GM12878 (cell line): Measurements from ENCODE around the gene SMAD9. TPM values are rescaled to one million over a fixed set of nuclear protein-coding genes. Genes with fewer than 3 reads are reported as not detected.

ENCODE experiments used
- ATAC-seq: fragments of 200-7000 bp; cut with Tn5 transposase; 3 replicates; pipeline ENCODE4 v1.9.1; 2020; ENCODE audit warnings: mild to moderate bottlenecking, moderate library complexity
- BruUV-seq: library from RNA; stranded (reverse); fragments of 400-500 nt; replicated peaks from 2 replicates; lab custom pipeline; 2021; lab: Mats Ljungman, UMichigan
- CTCF ChIA-PET: fragments of 300-600 bp; sonication (Branson Sonifier 250); formaldehyde crosslinking; extraction: SDS; loops from one replicate; lab custom pipeline; 2021; ENCODE audit warnings: inconsistent platforms; lab: Yijun Ruan, JAX
- POLR2A ChIA-PET: fragments of 350-600 bp; formaldehyde crosslinking; extraction: SDS; loops from one replicate; lab custom pipeline; 2021; ENCODE audit warnings: inconsistent platforms; lab: Charles Lee
- RAD21 ChIA-PET: fragments of 300-600 bp; sonication (Branson Sonifier 250); formaldehyde crosslinking; loops from one replicate; lab custom pipeline; 2023; ENCODE audit warnings: antibody characterized with exemption; ENCODE audit not compliant: unreplicated experiment; lab: Charles Lee
- SMC1A ChIA-PET: fragments of 300-600 bp; sonication (Branson Sonifier 250); formaldehyde crosslinking; loops from one replicate; lab custom pipeline; 2023; ENCODE audit not compliant: unreplicated experiment, uncharacterized antibody; lab: Charles Lee
- DNase-seq: peaks from one replicate; pipeline ENCODE4 v3.0.0-alpha.2; 2011; ENCODE audit warnings: low read depth, low spot score
- FAIRE-seq: peaks from 3 replicates; lab custom pipeline; 2011; peaks lifted over from hg19 to GRCh38; lab: Jason Lieb, UNC
- H2AFZ ChIP-seq: 2 replicates; pipeline ENCODE4 v1.6.0; 2011; ENCODE audit warnings: low read depth, low read length, control low read depth; ENCODE audit not compliant: control insufficient read depth
- H3K27ac ChIP-seq: 2 replicates; pipeline ENCODE4 v1.5.1; 2011; ENCODE audit warnings: control low read depth; ENCODE audit not compliant: control insufficient read depth, insufficient read depth
- H3K27me3 ChIP-seq, 2 experiments: replicated peaks in 1 of 2; 2 replicates each; pipeline versions ENCODE4 v1.6.0 to v1.6.1; 2011; ENCODE audit warnings: low read length in 1 of 2; ENCODE audit not compliant: control insufficient read depth in 2 of 2, insufficient read depth in 2 of 2
- H3K36me3 ChIP-seq, 2 experiments: 2 replicates each; pipeline ENCODE4 v1.5.1; 2011; ENCODE audit warnings: low read length in 1 of 2; ENCODE audit not compliant: control insufficient read depth in 2 of 2, insufficient read depth in 2 of 2
- H3K4me1 ChIP-seq: 2 replicates; pipeline ENCODE4 v1.6.1; 2011; ENCODE audit warnings: mild to moderate bottlenecking, low read length, moderate library complexity, mixed read lengths; ENCODE audit not compliant: control insufficient read depth, insufficient read depth
- H3K4me2 ChIP-seq: 2 replicates; pipeline ENCODE4 v1.6.0; 2011; ENCODE audit warnings: control low read depth; ENCODE audit not compliant: control insufficient read depth, insufficient read depth
- H3K4me3 ChIP-seq: fragments of 200-600 bp; sonication (generic); 2 replicates; pipeline ENCODE4 v1.5.1; 2016
- H3K79me2 ChIP-seq: 2 replicates; pipeline ENCODE4 v1.6.0; 2011; ENCODE audit warnings: low read length; ENCODE audit not compliant: control insufficient read depth, insufficient read depth
- H3K9ac ChIP-seq: 2 replicates; pipeline ENCODE4 v1.8.0; 2011; ENCODE audit warnings: low read length, control low read depth, mixed read lengths; ENCODE audit not compliant: control insufficient read depth, insufficient read depth
- H3K9me3 ChIP-seq: replicated peaks from 3 replicates; pipeline ENCODE4 v1.5.1; 2011; ENCODE audit warnings: mild to moderate bottlenecking, low read length; ENCODE audit not compliant: control insufficient read depth, insufficient read depth
- H4K20me1 ChIP-seq: 2 replicates; pipeline ENCODE4 v1.6.0; 2011; ENCODE audit not compliant: control insufficient read depth, insufficient read depth
- CEBPZ ChIP-seq: fragments of 150-350 bp; IDR thresholded peaks from 2 replicates; pipeline ENCODE4 v1.6.1; 2016; ENCODE audit warnings: low read depth, low read length
- CHD1 ChIP-seq: IDR thresholded peaks from 2 replicates; pipeline ENCODE4 v1.6.1; 2012; ENCODE audit warnings: low read depth, low read length, improper control_type of control experiment
- RUNX3 ChIP-seq: IDR thresholded peaks from 2 replicates; pipeline ENCODE4 v1.6.1; 2012; ENCODE audit warnings: low read length, inconsistent platforms
- WGBS: methylation state at CpG from one replicate; pipeline ENCODE4 v1.1.6; 2016; ENCODE audit warnings: low lambda C conversion rate; ENCODE audit not compliant: insufficient replicate concordance, insufficient coverage; ENCODE audit errors: missing lambda C conversion rate; 5-methylcytosine and 5-hydroxymethylcytosine counted together
- in situ Hi-C: fragments of 300-500 bp; cut with MboI; formaldehyde crosslinking; loops from 9 replicates; pipeline ENCODE4 v1.14.3; 2018; ENCODE audit warnings: mixed read lengths
- intact Hi-C: fragments of 100-400 bp; cut with micrococcal nuclease; formaldehyde crosslinking; loops from one replicate; pipeline ENCODE4 v1.14.2; 2022; ENCODE audit not compliant: unreplicated experiment
- polyA plus RNA-seq, 11 experiments: library from polyadenylated mRNA; depleted of rRNA in 4 of 11; unstranded in 6 of 11; stranded (reverse) in 5 of 11; fragments of >200 nt; fragmentation: Nextera tagmentation in 4 of 11; fragmentation: Illumina TruSeq in 1 of 11; extraction: Ambion mirVana in 4 of 11; extraction: Trizol in 1 of 11; gene quantifications; 1 replicate in 1 of 11; 2 replicates in 10 of 11; pipeline versions ENCODE4 v1.2.1 to v1.2.3, GENCODE V29; 2011 to 2016; ENCODE audit warnings: inconsistent platforms in 2 of 11, missing spikeins in 2 of 11, low read depth in 1 of 11
- total RNA-seq, 4 experiments: library from RNA; depleted of rRNA in 3 of 4; stranded (reverse); fragments of >200 nt in 3 of 4; fragmentation: Illumina TruSeq in 1 of 4; extraction: Trizol in 1 of 4; gene quantifications; 2 replicates each; pipeline versions ENCODE4 v1.2.1 to v1.2.3, GENCODE V29; 2013 to 2021

The SMAD9 gene
- total and polyA plus RNA-seq, 10 of the 15 experiments (the other 5 are each of a cell fraction or from before 2014, with no cell fraction given): 0.22 to 0.69 (median 0.42) TPM; not detected in 6

DNA sequence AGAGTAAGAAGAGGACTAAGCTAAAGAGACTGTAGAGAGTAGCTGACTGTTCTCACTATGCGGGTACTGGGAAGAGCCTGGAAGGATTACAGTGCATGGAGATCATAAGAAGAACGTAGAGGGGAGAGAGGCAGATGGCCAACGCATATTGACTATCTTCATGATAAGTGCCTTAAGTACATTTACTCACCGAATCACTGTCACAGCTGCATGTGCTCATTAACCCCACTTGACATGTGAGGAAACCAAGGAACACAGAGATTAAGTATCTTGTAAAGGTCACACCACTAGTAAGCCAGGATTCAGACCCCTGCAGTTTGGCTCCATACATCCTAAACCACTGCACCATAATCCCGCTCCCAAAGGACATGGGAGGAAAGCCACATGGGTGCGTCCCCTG is 34.1 kb downstream of the SMAD9 start (continued):
- TF ChIP-seq CEBPZ: no peak

GRCh38 chr13:36884235-36884634 is 35.8 kb downstream of the SMAD9 start:
- in situ Hi-C loops: no loop called here
- no peaks in the 10 kb centered on the region for H3K36me3 ChIP-seq

More at GRCh38 chr13:36884235-36884634, 35.8 kb downstream of the SMAD9 start:
- no peak overlapping the region for H3K4me2 ChIP-seq
- no peak overlapping the region for H3K27ac ChIP-seq
- no peaks in the 10 kb centered on the region for H3K79me2 ChIP-seq
- no TSS peak for BruUV-seq
- DNase-seq (no peak), FAIRE-seq (no peak), ATAC-seq (no peak)
- WGBS: 36% methylated on average over 6 of the region's 6 CpGs
- no peak overlapping the region for H3K9ac ChIP-seq
- no peak overlapping the region for H2AFZ ChIP-seq
- RAD21 ChIA-PET: no interaction called here
- intact Hi-C loops: no loop called here
- CTCF ChIA-PET: interaction anchor here (0.9 kb wide), 1 partner anchor 27 kb away, joined by 4 read pairs; no protein-coding TSS in a partner anchor
- POLR2A ChIA-PET: no interaction called here
- no peaks in the 10 kb centered on the region; a peak in 1 of 4 replicates for H3K27me3 ChIP-seq
- no peak overlapping the region for H3K4me3 ChIP-seq
- TF ChIP-seq RUNX3: peak; percentile 22; the same call in 1 of the 2 replicates
- TF ChIP-seq CHD1: no peak
- no peaks in the 10 kb centered on the region for H4K20me1 ChIP-seq
- H3K4me1 ChIP-seq: no peaks in the 10 kb centered on the region
- SMC1A ChIA-PET: no interaction called here
- H3K9me3 ChIP-seq: no peaks in the 10 kb centered on the region
